ENCODE data around the gene FAM221B.

Gene FAM221B

DNA sequence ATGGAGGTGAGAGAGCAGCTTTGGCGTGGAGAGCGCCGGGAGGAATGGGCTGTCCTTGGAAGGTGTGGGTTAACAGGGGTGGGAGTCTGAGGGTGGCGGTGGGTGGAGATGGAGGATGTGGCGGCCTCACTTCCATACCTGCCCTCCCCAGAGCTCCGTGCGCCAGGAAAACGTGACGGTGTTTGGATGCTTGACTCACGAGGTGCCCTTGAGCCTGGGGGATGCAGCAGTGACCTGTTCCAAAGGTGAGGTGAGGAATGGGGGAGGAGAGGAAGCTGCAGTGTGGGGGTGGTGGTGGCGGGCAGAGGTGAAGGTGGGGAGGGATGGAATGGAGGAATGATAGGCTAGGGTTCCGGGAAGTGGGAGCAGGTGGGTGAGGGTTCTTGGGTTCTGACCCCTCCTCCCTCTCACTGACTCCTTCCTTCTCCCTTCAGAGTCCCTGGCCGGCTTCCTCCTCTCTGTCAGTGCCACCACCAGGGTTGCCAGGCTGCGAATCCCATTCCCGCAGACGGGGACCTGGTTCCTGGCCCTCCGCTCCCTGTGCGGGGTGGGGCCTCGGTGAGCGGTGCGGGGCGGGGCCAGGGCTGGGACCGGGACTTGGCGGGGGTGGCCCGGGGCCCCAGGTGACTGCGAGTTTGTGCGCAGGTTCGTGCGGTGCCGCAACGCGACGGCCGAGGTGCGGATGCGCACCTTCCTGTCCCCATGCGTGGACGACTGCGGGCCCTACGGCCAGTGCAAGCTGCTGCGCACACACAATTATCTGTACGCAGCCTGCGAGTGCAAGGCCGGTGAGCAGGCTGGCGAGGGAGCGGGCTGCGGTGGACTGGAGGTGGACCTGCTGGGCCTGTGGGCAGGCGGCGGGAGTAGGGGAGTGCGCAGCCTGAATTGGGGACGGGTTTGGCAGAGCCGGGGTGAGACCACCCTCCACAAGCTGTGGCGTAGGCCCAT, 17.6 kb upstream of the FAM221B start:
- no peak for DNase-seq

GRCh38 chr9:35844628-35845270, 16.2 kb upstream of the FAM221B start:
- no peak for DNase-seq

DNA sequence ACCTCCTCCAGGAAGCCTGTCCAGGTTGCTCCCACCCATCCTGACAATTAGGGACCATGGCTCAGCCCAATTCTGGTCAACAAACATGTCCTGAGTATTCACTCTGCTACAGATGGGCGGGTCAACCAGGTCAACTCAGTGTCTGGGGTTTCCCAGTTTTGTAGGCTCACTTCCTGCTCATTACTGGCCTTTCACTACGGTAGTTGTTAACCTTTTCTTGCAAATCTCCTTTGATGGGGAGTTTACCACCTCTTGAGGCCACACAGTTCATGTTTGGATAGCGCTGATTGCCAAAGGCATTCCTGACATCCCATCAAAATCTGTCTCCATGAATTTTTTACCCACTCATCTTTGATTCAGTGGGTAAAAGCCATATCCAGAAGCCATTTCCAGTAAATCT, 14.3 kb upstream of the FAM221B start:
- DNase-seq, result no peak

DNA sequence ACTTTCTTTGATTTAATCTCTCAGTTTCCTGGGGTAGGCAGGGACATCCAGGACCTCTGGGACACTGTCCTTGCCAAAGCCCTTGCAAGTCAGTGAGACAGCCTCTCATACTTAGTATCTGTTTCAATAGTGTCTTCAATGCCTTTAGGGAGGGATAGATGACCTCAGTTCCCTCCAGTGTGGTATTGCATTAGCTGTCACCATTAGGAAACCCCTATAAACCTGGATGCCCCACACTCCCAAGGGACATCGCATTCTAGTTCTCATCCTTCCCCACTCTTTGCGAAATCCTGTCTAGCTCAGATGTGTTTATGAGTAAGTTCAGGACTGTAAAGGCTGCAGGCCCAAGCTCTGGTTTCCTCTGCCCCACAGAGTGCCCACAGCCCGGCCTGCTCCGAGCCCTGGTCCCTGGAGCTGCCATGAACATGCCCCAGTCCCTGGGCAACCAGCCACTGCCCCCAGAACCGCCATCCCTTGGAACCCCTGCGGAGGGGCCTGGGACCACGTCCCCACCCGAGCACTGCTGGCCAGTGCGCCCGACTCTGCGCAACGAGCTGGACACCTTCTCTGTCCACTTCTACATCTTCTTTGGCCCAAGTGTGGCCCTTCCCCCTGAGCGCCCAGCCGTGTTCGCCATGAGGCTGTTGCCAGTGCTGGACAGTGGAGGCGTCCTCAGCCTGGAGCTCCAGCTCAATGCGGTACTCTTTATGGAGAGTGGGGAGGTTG, 13.7 kb upstream of the FAM221B start:
- no peak for DNase-seq

DNA sequence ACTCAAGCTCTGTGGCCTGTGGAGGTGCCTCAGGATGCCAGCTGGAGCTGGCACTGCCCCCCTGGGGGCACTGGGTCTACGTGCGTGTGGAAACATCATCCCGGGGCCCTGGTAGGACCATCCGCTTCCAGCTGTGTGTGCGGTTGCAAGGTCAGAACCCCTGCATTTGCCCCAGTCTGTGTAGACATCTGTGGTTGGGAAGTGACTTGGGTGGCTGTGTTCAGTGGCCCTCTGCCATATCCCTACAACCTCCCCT, 13.0 kb upstream of the FAM221B start:
- DNase-seq, result no peak

- DNase-seq, result no peak
Measured at GRCh38 chr9:35840881-35841644, 12.5 kb upstream of the FAM221B start.

DNA sequence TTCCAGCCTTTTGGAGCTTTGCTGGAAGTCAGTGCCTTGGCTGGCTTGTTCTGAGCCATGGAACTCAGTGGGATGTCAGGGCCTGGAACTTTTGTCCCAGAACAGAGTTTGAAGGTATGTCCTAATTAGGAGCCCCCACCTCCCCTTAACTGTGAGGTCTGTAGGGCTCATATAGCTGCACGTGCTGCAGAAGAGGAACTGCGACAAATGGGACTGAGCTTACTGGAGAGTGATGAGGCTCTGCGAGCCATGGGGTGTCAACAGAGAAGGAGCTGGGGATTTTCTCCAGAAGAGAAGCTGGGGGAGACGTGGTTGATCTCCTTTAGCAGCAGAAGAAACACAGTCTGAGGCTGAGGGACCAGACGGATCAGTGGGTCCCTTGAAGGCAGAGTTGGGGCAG, 11.4 kb upstream of the FAM221B start:
- DNase-seq, result no peak

GRCh38 chr9:35836595-35836994, 8.1 kb upstream of the FAM221B start:
- DNase-seq, result no peak

DNA sequence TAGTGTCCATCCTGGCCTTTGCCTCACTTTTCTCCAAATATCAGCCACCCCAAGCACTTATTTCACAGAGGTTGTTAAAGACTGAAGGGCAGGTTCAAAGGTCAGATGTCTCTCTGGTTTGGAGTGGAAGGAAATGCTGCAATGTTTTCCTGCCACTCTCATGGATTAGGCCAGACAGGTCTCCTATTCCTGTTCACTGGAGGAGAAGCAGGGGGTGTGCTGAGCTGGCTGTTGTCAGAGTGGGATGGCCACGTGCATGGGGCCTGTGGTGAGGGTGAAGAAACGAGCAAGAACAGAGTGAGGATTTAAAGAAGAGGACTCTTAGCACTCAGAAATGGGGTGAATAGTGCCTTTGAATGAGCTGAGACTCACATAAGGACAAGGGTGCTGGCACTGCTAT, 7.2 kb upstream of the FAM221B start:
- no peak for DNase-seq

- DNase-seq, result no peak
Measured at GRCh38 chr9:35835216-35835632, 6.7 kb upstream of the FAM221B start.

GRCh38 chr9:35834260-35835215, 6.0 kb upstream of the FAM221B start:
- DNase-seq, result no peak

GRCh38 chr9:35832814-35833213, 4.3 kb upstream of the FAM221B start:
- no peak for DNase-seq

GRCh38 chr9:35831040-35831439, 2.5 kb upstream of the FAM221B start:
- no peak for DNase-seq

DNA sequence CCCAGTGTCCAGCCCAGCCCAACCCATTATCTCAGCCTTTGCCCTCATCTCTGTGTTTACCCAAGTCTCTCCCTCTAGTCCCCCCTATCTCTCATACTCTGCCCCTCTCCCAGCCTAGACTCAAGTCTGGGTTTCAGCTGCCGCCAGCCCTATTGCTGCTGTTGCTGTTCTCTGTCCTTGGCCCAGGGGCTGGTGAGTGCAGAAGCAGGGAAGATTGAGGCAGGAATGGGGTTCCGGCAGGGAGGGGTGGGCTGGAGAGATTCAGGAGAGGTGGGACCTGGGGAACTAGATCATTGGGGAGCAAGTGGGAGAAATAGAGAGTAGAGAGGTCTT, 1.2 kb upstream of the FAM221B start:
- DNase-seq, result no peak

- DNase-seq, result peak; percentile 15 to 89
Measured at GRCh38 chr9:35829084-35829763, 692 bp upstream of the FAM221B start, which contains the start of gene TMEM8B. Gene TMEM8B (plus strand): TSS chr9:35829228. CDS start chr9:35829448, 220 bp downstream.

GRCh38 chr9:35827486-35827885, 1.0 kb downstream of the FAM221B start:
- DNase-seq, result no peak

DNA sequence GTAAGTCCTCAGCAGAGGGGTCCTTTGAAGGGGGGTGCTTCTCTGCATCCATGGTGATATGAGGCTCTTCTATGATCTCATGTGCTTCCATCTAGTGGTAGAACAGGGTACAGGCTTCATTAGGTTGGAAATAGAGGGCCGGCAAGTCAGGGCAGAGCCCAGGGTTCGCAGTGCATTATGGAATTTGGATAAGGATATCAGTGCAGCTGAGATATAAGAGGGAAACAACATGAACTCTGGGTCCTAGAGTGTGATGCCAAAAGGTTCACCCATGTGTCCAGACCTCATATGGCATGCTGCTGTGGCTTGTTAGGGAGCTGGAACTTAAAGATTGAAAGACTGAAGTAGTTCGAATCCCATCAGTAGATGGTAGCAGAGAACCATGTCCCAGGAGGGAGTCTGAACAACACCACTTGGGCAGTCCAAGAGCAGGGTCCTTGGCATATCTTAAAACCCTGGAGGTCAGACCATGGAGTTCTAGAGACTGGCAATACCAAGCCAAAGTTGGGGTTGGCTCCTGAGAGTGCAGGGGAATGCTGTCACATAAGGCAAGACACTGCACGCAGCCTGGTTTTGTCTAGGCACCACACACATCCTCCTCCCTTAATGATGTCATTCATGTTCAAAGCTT, 2.3 kb downstream of the FAM221B start:
- DNase-seq, result no peak

- DNase-seq, result no peak
Measured at GRCh38 chr9:35822926-35823325, 5.6 kb downstream of the FAM221B start.

GRCh38 chr9:35820076-35820475, 8.5 kb downstream of the FAM221B start:
- no peak for DNase-seq

GRCh38 chr9:35818341-35818740, 10.2 kb downstream of the FAM221B start:
- DNase-seq, result no peak

DNA sequence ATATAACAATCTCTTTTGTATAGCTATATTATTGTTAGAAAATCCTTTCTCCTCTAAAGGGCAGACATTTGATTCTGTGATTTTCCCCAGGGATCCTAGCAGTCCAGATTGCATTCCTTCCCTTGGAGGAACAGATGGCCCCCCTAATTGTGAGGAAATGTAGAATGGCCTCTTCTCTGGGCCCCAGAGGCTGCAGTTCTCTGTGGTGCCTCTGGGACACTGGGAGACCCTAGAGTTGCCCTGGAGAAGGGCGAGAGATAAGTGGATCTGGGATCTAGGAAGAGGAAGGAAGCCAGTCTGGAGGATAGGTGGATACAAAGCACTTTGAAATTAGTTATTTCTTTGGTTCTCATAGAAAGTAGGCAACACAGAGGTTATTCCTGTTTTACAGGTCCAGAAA, 11.8 kb downstream of the FAM221B start:
- no peak for DNase-seq
